Measurements from ENCODE around the gene TMEM255B. TPM values are rescaled to one million over a fixed set of nuclear protein-coding genes. Genes with fewer than 3 reads are reported as not detected.

The TMEM255B gene
- polyA plus RNA-seq, 3 donors = 5.1 to 7.5 (median 5.9) TPM

DNA sequence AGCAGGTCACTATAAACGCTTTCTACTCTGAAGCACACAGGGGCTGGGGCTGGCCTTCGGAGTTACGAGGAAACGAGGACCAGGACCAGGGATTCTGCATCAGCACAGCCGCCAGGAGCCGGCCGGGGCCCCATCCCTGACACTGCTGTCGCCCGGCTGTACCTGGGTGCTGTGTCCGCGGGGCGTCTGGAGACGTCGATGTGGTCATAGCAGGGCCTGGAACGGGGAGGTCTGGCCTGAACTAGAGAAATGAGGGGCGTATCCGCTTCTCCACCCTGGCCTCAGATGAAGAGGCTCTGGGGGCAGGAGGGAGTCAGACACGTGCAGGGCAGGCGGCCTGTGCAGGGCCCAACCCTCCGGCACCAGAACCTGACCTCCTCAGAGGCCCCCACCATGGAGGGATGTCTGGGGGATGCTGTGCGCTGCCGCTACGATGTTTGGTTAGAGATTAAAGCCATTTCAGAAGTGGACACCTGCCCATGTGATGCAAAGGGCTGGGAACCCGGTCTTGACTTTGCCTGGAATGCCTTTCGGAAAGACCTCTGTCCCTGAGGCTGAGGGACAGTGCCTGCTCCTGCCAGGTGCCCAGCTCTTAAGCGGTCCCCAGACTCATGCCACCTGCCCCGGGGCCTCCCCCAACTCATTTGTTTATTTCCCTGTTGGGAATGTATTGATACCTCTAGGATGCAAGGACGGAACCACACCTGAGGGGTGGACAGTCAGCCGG, 83.5 kb downstream of the TMEM255B start:
- WGBS (ENCODE audit: insufficient coverage) = 93% methylated on average over 28 of the region's 29 CpGs
- Histone ChIP-seq H3K27me3 (ENCODE audit: control insufficient read depth in 2 of 2, insufficient read depth in 2 of 2, low read length in 2 of 2) (peaks cover 0 to 20% of the 10 kb centered on the region in 2 donors), H3K79me2 (ENCODE audit: insufficient read depth, low read length) (no peaks in the 10 kb centered on the region), H3K4me3 (replicated peaks in 1 of 3; ENCODE audit: low read depth in 2 of 3, low read length in 3 of 3) (no peak overlapping the region), H2AFZ (ENCODE audit: insufficient read depth, low read depth, low read length, poor library complexity, severe bottlenecking) (no peak overlapping the region), H3K9ac (ENCODE audit: insufficient read depth, low read length, poor library complexity, severe bottlenecking) (no peak overlapping the region), H4K20me1 (ENCODE audit: insufficient read depth, low read length) (no peaks in the 10 kb centered on the region), H3K27ac (ENCODE audit: low read depth in 1 of 2, low read length in 2 of 2) (no peak overlapping the region), H3K36me3 (replicated peaks in 1 of 2; ENCODE audit: control insufficient read depth in 1 of 2, insufficient read depth in 2 of 2, low read length in 2 of 2) (no peaks in the 10 kb centered on the region), H3K9me3 (replicated peaks in 1 of 2; ENCODE audit: control insufficient read depth in 1 of 2, insufficient read depth in 1 of 2, low read length in 2 of 2) (no peaks in the 10 kb centered on the region), H3K4me2 (replicated peaks; ENCODE audit: extremely low read depth, low read length, poor library complexity, severe bottlenecking) (no peak overlapping the region), H3K4me1 (ENCODE audit: control insufficient read depth in 1 of 2, insufficient read depth in 2 of 2, low read length in 2 of 2) (no peaks in the 10 kb centered on the region)
- H3K36me3 Mint-ChIP-seq = peaks cover 4 to 37% of the 10 kb centered on the region in 2 donors
- peak overlapping the region in 1 of 2 donors; percentile 42 for H3K4me3 Mint-ChIP-seq
- H3K9me3 Mint-ChIP-seq = peaks cover 0 to 29% (median 4%) of the 10 kb centered on the region in 7 donors
- peaks cover 5% of the 10 kb centered on the region for H3K4me1 Mint-ChIP-seq
- peaks cover 23 to 40% (median 32%) of the 10 kb centered on the region in 3 donors for H3K27me3 Mint-ChIP-seq (ENCODE audit: low read depth in 3 of 3)
- intact Hi-C loops (cut with micrococcal nuclease) = no loop called here
- no peak for DNase-seq
- no peak for TF ChIP-seq CTCF (IDR thresholded peaks at IDR 0.05)
- peak overlapping the region in 1 of 7 donors; percentile 68 for H3K27ac Mint-ChIP-seq

GRCh38 chr13:113843063-113843654, 84.1 kb downstream of the TMEM255B start:
- TF ChIP-seq CTCF (IDR thresholded peaks at IDR 0.05) = no peak
- H4K20me1 ChIP-seq (ENCODE audit: insufficient read depth, low read length) = no peaks in the 10 kb centered on the region
- no peaks in the 10 kb centered on the region for H3K36me3 ChIP-seq (replicated peaks in 1 of 2; ENCODE audit: control insufficient read depth in 1 of 2, insufficient read depth in 2 of 2, low read length in 2 of 2)
- peaks cover 0 to 30% (median 4%) of the 10 kb centered on the region in 7 donors for H3K9me3 Mint-ChIP-seq
- H3K9ac ChIP-seq (ENCODE audit: insufficient read depth, low read length, poor library complexity, severe bottlenecking) = no peak overlapping the region
- no peak overlapping the region for H3K27ac ChIP-seq (ENCODE audit: low read depth in 1 of 2, low read length in 2 of 2)
- no peaks in the 10 kb centered on the region for H3K79me2 ChIP-seq (ENCODE audit: insufficient read depth, low read length)
- H3K4me2 ChIP-seq (replicated peaks; ENCODE audit: extremely low read depth, low read length, poor library complexity, severe bottlenecking) = no peak overlapping the region
- H3K27me3 ChIP-seq (ENCODE audit: control insufficient read depth in 2 of 2, insufficient read depth in 2 of 2, low read length in 2 of 2) = peaks cover 0 to 20% of the 10 kb centered on the region in 2 donors
- no peaks in the 10 kb centered on the region for H3K9me3 ChIP-seq (replicated peaks in 1 of 2; ENCODE audit: control insufficient read depth in 1 of 2, insufficient read depth in 1 of 2, low read length in 2 of 2)
- H3K27me3 Mint-ChIP-seq (ENCODE audit: low read depth in 3 of 3) = peaks cover 23 to 40% (median 32%) of the 10 kb centered on the region in 3 donors
- DNase-seq = no peak
- no peak overlapping the region for H2AFZ ChIP-seq (ENCODE audit: insufficient read depth, low read depth, low read length, poor library complexity, severe bottlenecking)
- H3K27ac Mint-ChIP-seq = no peak overlapping the region
- H3K4me1 Mint-ChIP-seq = peaks cover 2% of the 10 kb centered on the region
- H3K36me3 Mint-ChIP-seq = peaks cover 4 to 33% of the 10 kb centered on the region in 2 donors
- H3K4me3 Mint-ChIP-seq = no peak overlapping the region
- no peak overlapping the region for H3K4me3 ChIP-seq (replicated peaks in 1 of 3; ENCODE audit: low read depth in 2 of 3, low read length in 3 of 3)
- intact Hi-C loops (cut with micrococcal nuclease) = no loop called here
- 95% methylated on average over 23 of the region's 30 CpGs for WGBS (ENCODE audit: insufficient coverage)
- H3K4me1 ChIP-seq (ENCODE audit: control insufficient read depth in 1 of 2, insufficient read depth in 2 of 2, low read length in 2 of 2) = no peaks in the 10 kb centered on the region

All from CD14-positive monocyte (primary cell).